ENCODE data around the gene RAB3IL1.

DNA sequence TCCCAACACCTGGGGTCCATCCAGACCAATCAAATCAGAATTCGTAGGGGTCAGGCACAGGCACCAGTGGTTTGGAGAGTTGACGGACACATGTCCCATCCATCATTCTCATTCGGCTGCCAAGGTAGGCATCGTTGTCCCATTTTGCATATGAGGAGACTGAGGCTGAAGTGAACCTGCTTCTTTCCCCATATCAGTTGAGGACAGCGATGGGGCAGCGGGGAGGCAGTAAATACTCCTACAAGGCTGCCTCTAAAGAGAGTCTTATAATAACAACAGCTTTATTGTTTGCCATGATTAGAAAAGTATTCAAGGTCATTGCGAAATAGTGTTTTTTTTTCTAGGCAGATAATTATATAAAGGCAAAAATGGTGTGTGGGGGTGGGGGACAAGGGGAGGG lies 31.1 kb upstream of the RAB3IL1 start:
- TF ChIP-seq POLR2AphosphoS5 (IDR thresholded peaks at IDR 0.05) (no peak), POLR2A (IDR thresholded peaks at IDR 0.05) (no peak), EP300 (IDR thresholded peaks at IDR 0.05) (no peak)
- TF ChIP-seq, protein P1, sequence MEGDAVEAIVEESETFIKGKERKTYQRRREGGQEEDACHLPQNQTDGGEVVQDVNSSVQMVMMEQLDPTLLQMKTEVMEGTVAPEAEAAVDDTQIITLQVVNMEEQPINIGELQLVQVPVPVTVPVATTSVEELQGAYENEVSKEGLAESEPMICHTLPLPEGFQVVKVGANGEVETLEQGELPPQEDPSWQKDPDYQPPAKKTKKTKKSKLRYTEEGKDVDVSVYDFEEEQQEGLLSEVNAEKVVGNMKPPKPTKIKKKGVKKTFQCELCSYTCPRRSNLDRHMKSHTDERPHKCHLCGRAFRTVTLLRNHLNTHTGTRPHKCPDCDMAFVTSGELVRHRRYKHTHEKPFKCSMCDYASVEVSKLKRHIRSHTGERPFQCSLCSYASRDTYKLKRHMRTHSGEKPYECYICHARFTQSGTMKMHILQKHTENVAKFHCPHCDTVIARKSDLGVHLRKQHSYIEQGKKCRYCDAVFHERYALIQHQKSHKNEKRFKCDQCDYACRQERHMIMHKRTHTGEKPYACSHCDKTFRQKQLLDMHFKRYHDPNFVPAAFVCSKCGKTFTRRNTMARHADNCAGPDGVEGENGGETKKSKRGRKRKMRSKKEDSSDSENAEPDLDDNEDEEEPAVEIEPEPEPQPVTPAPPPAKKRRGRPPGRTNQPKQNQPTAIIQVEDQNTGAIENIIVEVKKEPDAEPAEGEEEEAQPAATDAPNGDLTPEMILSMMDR (IDR thresholded peaks at IDR 0.05): no peak

Measured in stomach (tissue), 4 donors.